HepG2 (cell line): ENCODE measurements around the gene ZFP36L2. TPM values are rescaled to one million over a fixed set of nuclear protein-coding genes. Genes with fewer than 3 reads are reported as not detected.

Experiments used
- BHLHE40 ChIP-seq: IDR thresholded peaks from 2 replicates; pipeline ENCODE4 v1.6.1; 2011; ENCODE audit warnings: low read length, improper control_type of control experiment
- CHD4 ChIP-seq: fragments of 200-600 bp; sonication (generic); IDR thresholded peaks from 2 replicates; pipeline ENCODE4 v1.7.0; 2017; ENCODE audit warnings: mild to moderate bottlenecking, low read length, borderline replicate concordance
- MTF1 ChIP-seq: sonication (generic); formaldehyde crosslinking; IDR thresholded peaks from 2 replicates; pipeline ENCODE4 v1.5.0; 2020; ENCODE audit warnings: missing genetic modification reagents
- PRPF4 ChIP-seq: fragments of 200-400 bp; formaldehyde crosslinking; IDR thresholded peaks from 2 replicates; pipeline ENCODE4 v1.6.1; 2016; ENCODE audit warnings: low read length, low read depth; ENCODE audit not compliant: poor library complexity, severe bottlenecking
- TRIM22 ChIP-seq: fragments of 450-650 bp; IDR thresholded peaks from 2 replicates; pipeline ENCODE4 v1.6.1; 2017
- ZBTB26 ChIP-seq: IDR thresholded peaks from 2 replicates; pipeline ENCODE4 v1.6.1; 2016; ENCODE audit warnings: missing compliant biosample characterization, missing genetic modification reagents, borderline replicate concordance
- ZNF234 ChIP-seq: sonication (generic); formaldehyde crosslinking; conservative IDR thresholded peaks from 2 replicates; pipeline ENCODE4 v1.5.1; 2020; ENCODE audit warnings: mild to moderate bottlenecking, missing genetic modification reagents
- ZNF251 ChIP-seq: sonication (generic); formaldehyde crosslinking; IDR thresholded peaks from 2 replicates; pipeline ENCODE4 v1.9.0; 2021; ENCODE audit warnings: mild to moderate bottlenecking, missing genetic modification reagents
- ZNF260 ChIP-seq: sonication (generic); formaldehyde crosslinking; IDR thresholded peaks from 2 replicates; pipeline ENCODE4 v1.4.0; 2020; ENCODE audit warnings: missing genetic modification reagents, low read depth, mild to moderate bottlenecking, borderline replicate concordance
- ZNF331 ChIP-seq: sonication (generic); formaldehyde crosslinking; IDR thresholded peaks from 2 replicates; pipeline ENCODE4 v1.4.0; 2020; ENCODE audit warnings: missing genetic modification reagents
- ZNF550 ChIP-seq: sonication (generic); formaldehyde crosslinking; IDR thresholded peaks from 2 replicates; pipeline ENCODE4 v1.4.0; 2020; ENCODE audit warnings: mild to moderate bottlenecking, missing genetic modification reagents, borderline replicate concordance
- ZNF720 ChIP-seq: sonication (generic); formaldehyde crosslinking; IDR thresholded peaks from 2 replicates; pipeline ENCODE4 v1.4.0; 2020; ENCODE audit warnings: missing genetic modification reagents
- ZNF75D ChIP-seq: sonication (generic); formaldehyde crosslinking; IDR thresholded peaks from 2 replicates; pipeline ENCODE4 v1.8.1; 2023; ENCODE audit warnings: missing genetic modification reagents, mild to moderate bottlenecking, borderline replicate concordance
- ZNF766 ChIP-seq: sonication (generic); formaldehyde crosslinking; IDR thresholded peaks from 2 replicates; pipeline ENCODE4 v1.5.0; 2020; ENCODE audit warnings: missing genetic modification reagents, borderline replicate concordance
- ZNF768 ChIP-seq: sonication (generic); formaldehyde crosslinking; IDR thresholded peaks from 2 replicates; pipeline ENCODE4 v1.4.0; 2020; ENCODE audit warnings: missing genetic modification reagents
- polyA plus RNA-seq, 8 experiments: library from polyadenylated mRNA; depleted of rRNA in 3 of 8; stranded (reverse) in 7 of 8; unstranded in 1 of 8; fragments of >200 nt; fragmentation: Illumina TruSeq in 4 of 8; extraction: Trizol in 4 of 8; gene quantifications; 2 replicates each; pipeline versions ENCODE4 v1.2.1 to v1.2.3, GENCODE V29; 2011 to 2016; ENCODE audit warnings: low read depth in 4 of 8, missing spikeins in 1 of 8, mixed read lengths in 1 of 8; ENCODE audit not compliant: insufficient read depth in 1 of 8
- total RNA-seq, 5 experiments: library from RNA; depleted of rRNA; stranded (reverse); fragments of >200 nt; fragmentation: Illumina TruSeq; extraction: Trizol; gene quantifications; 2 replicates each; pipeline ENCODE4 v1.2.3, GENCODE V29; 2016; ENCODE audit warnings: low read depth in 1 of 5
- TF ChIP-seq, protein P1 (sequence below): sonication (generic); formaldehyde crosslinking; IDR thresholded peaks from 2 replicates; pipeline ENCODE4 v1.8.0; 2022; ENCODE audit warnings: mild to moderate bottlenecking, missing genetic modification reagents
- TF ChIP-seq, protein P2 (sequence below): sonication (generic); formaldehyde crosslinking; IDR thresholded peaks from 2 replicates; pipeline ENCODE4 v1.4.0; 2020; ENCODE audit warnings: mild to moderate bottlenecking, missing genetic modification reagents
- TF ChIP-seq, protein P3 (sequence below): sonication (generic); formaldehyde crosslinking; IDR thresholded peaks from 2 replicates; pipeline ENCODE4 v1.4.0; 2020; ENCODE audit warnings: mild to moderate bottlenecking, low read depth, missing genetic modification reagents

The ZFP36L2 gene
- total and polyA plus RNA-seq, 2 of the 13 experiments (the other 11 are each of a cell fraction or from before 2014, with no cell fraction given) = 11.2 to 21.8 TPM

- TF ChIP-seq ZNF331 = peak; percentile 26
- no peak for TF ChIP-seq ZNF766 (CRISPR knock-in tag)
- TF ChIP-seq ZNF251 (CRISPR knock-in tag) = 0 out of 2 replicates have a peak, but pooled peaks have one; percentile 60
- 0 out of 2 replicates have a peak, but pooled peaks have one; percentile 30 for TF ChIP-seq MTF1 (CRISPR knock-in tag)
- TF ChIP-seq ZNF75D (CRISPR knock-in tag) = peak; percentile 75; the same call in 1 of the 2 replicates
- TF ChIP-seq ZNF234 (CRISPR knock-in tag) = peak; percentile 72; the same call in 1 of the 2 replicates
- no peak for TF ChIP-seq ZNF550 (CRISPR knock-in tag)
- TF ChIP-seq CHD4 = no peak
- TF ChIP-seq ZBTB26 = peak; percentile 22; the same call in 1 of the 2 replicates
- peak; percentile 84 for TF ChIP-seq BHLHE40
- no peak for TF ChIP-seq TRIM22
- no peak for TF ChIP-seq PRPF4
- TF ChIP-seq, protein P1, sequence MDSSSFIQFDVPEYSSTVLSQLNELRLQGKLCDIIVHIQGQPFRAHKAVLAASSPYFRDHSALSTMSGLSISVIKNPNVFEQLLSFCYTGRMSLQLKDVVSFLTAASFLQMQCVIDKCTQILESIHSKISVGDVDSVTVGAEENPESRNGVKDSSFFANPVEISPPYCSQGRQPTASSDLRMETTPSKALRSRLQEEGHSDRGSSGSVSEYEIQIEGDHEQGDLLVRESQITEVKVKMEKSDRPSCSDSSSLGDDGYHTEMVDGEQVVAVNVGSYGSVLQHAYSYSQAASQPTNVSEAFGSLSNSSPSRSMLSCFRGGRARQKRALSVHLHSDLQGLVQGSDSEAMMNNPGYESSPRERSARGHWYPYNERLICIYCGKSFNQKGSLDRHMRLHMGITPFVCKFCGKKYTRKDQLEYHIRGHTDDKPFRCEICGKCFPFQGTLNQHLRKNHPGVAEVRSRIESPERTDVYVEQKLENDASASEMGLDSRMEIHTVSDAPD = peak; percentile 58; the same call in 1 of the 2 replicates
- TF ChIP-seq, protein P2, sequence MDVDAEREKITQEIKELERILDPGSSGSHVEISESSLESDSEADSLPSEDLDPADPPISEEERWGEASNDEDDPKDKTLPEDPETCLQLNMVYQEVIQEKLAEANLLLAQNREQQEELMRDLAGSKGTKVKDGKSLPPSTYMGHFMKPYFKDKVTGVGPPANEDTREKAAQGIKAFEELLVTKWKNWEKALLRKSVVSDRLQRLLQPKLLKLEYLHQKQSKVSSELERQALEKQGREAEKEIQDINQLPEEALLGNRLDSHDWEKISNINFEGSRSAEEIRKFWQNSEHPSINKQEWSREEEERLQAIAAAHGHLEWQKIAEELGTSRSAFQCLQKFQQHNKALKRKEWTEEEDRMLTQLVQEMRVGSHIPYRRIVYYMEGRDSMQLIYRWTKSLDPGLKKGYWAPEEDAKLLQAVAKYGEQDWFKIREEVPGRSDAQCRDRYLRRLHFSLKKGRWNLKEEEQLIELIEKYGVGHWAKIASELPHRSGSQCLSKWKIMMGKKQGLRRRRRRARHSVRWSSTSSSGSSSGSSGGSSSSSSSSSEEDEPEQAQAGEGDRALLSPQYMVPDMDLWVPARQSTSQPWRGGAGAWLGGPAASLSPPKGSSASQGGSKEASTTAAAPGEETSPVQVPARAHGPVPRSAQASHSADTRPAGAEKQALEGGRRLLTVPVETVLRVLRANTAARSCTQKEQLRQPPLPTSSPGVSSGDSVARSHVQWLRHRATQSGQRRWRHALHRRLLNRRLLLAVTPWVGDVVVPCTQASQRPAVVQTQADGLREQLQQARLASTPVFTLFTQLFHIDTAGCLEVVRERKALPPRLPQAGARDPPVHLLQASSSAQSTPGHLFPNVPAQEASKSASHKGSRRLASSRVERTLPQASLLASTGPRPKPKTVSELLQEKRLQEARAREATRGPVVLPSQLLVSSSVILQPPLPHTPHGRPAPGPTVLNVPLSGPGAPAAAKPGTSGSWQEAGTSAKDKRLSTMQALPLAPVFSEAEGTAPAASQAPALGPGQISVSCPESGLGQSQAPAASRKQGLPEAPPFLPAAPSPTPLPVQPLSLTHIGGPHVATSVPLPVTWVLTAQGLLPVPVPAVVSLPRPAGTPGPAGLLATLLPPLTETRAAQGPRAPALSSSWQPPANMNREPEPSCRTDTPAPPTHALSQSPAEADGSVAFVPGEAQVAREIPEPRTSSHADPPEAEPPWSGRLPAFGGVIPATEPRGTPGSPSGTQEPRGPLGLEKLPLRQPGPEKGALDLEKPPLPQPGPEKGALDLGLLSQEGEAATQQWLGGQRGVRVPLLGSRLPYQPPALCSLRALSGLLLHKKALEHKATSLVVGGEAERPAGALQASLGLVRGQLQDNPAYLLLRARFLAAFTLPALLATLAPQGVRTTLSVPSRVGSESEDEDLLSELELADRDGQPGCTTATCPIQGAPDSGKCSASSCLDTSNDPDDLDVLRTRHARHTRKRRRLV (CRISPR knock-in tag) = no peak
- TF ChIP-seq ZNF720 = no peak
- TF ChIP-seq ZNF260 (CRISPR knock-in tag) = no peak
- TF ChIP-seq, protein P3, sequence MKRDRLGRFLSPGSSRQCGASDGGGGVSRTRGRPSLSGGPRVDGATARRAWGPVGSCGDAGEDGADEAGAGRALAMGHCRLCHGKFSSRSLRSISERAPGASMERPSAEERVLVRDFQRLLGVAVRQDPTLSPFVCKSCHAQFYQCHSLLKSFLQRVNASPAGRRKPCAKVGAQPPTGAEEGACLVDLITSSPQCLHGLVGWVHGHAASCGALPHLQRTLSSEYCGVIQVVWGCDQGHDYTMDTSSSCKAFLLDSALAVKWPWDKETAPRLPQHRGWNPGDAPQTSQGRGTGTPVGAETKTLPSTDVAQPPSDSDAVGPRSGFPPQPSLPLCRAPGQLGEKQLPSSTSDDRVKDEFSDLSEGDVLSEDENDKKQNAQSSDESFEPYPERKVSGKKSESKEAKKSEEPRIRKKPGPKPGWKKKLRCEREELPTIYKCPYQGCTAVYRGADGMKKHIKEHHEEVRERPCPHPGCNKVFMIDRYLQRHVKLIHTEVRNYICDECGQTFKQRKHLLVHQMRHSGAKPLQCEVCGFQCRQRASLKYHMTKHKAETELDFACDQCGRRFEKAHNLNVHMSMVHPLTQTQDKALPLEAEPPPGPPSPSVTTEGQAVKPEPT (CRISPR knock-in tag) = no peak
- TF ChIP-seq ZNF768 (CRISPR knock-in tag) = peak; percentile 46; the same call in 1 of the 2 replicates
Measured at GRCh38 chr2:43225093-43225787, 1.2 kb downstream of the ZFP36L2 start (continued).
